Trophoblast cell (in vitro differentiated cells and primary cell): Measurements from ENCODE around the gene SSR2.

Source experiments
- DNase-seq, 2 donors: peaks; one replicate each; pipeline ENCODE4 v3.0.0-alpha.2; 2016
- H2AFZ ChIP-seq: 2 replicates; pipeline ENCODE4 v1.6.1; 2013; ENCODE audit warnings: low read length, moderate library complexity, mild to moderate bottlenecking; ENCODE audit not compliant: insufficient read depth, poor library complexity
- H2AK5ac ChIP-seq: 2 replicates; pipeline ENCODE4 v1.6.1; 2013; ENCODE audit warnings: mild to moderate bottlenecking, low read length
- H2BK120ac ChIP-seq: 2 replicates; pipeline ENCODE4 v1.6.1; 2013; ENCODE audit warnings: low read length, mild to moderate bottlenecking, moderate library complexity; ENCODE audit not compliant: insufficient read depth, poor library complexity
- H2BK12ac ChIP-seq: 2 replicates; pipeline ENCODE4 v1.6.1; 2013; ENCODE audit warnings: mild to moderate bottlenecking, low read length, moderate library complexity
- H2BK5ac ChIP-seq: 2 replicates; pipeline ENCODE4 v1.6.1; 2013; ENCODE audit warnings: low read length, low read depth, moderate library complexity, mild to moderate bottlenecking; ENCODE audit not compliant: poor library complexity
- H3K14ac ChIP-seq: 2 replicates; pipeline ENCODE4 v1.6.1; 2013; ENCODE audit warnings: mild to moderate bottlenecking, low read length
- H3K18ac ChIP-seq: 2 replicates; pipeline ENCODE4 v1.6.1; 2013; ENCODE audit warnings: mild to moderate bottlenecking, low read length
- H3K23ac ChIP-seq: 2 replicates; pipeline ENCODE4 v1.6.1; 2013; ENCODE audit warnings: low read length
- H3K27ac ChIP-seq: 2 replicates; pipeline ENCODE4 v1.5.1; 2013; ENCODE audit warnings: low read depth, mild to moderate bottlenecking, inconsistent platforms, low read length, moderate library complexity
- H3K27me3 ChIP-seq: 2 replicates; pipeline ENCODE4 v1.6.1; 2013; ENCODE audit warnings: inconsistent platforms, mild to moderate bottlenecking, low read length, moderate library complexity; ENCODE audit not compliant: insufficient read depth
- H3K36me3 ChIP-seq, 2 experiments: 1 replicate in 1 of 2; 2 replicates in 1 of 2; pipeline ENCODE4 v1.6.1; 2013; ENCODE audit warnings: low read length in 2 of 2, mild to moderate bottlenecking in 2 of 2, moderate library complexity in 1 of 2; ENCODE audit not compliant: insufficient read depth in 2 of 2, control insufficient read depth in 1 of 2
- H3K4ac ChIP-seq: 2 replicates; pipeline ENCODE4 v1.6.1; 2013; ENCODE audit warnings: low read depth, mild to moderate bottlenecking, low read length, moderate library complexity
- H3K4me1 ChIP-seq, 2 experiments: 1 replicate in 1 of 2; 2 replicates in 1 of 2; pipeline ENCODE4 v1.6.1; 2013; ENCODE audit warnings: low read length in 2 of 2, mild to moderate bottlenecking in 2 of 2, moderate library complexity in 1 of 2; ENCODE audit not compliant: insufficient read depth in 2 of 2, control insufficient read depth in 1 of 2
- H3K4me2 ChIP-seq: 2 replicates; pipeline ENCODE4 v1.6.1; 2013; ENCODE audit warnings: inconsistent platforms, mild to moderate bottlenecking, low read length, moderate library complexity
- H3K4me3 ChIP-seq: 2 replicates; pipeline ENCODE4 v1.5.1; 2013; ENCODE audit warnings: mild to moderate bottlenecking, low read depth, low read length, inconsistent platforms
- H3K79me1 ChIP-seq: one replicate; pipeline ENCODE4 v1.6.1; 2013; ENCODE audit warnings: low read length
- H3K79me2 ChIP-seq: 2 replicates; pipeline ENCODE4 v1.6.1; 2013; ENCODE audit warnings: low read length, mild to moderate bottlenecking; ENCODE audit not compliant: control insufficient read depth, insufficient read depth, poor library complexity
- H3K9ac ChIP-seq: 2 replicates; pipeline ENCODE4 v1.6.1; 2013; ENCODE audit warnings: mild to moderate bottlenecking, low read length
- H3K9me3 ChIP-seq: 2 replicates; pipeline ENCODE4 v1.6.1; 2013; ENCODE audit warnings: low read depth, mild to moderate bottlenecking, control low read depth, inconsistent platforms, low read length; ENCODE audit not compliant: insufficient read depth
- H4K12ac ChIP-seq: 2 replicates; pipeline ENCODE4 v1.6.1; 2013; ENCODE audit warnings: low read depth, mild to moderate bottlenecking, low read length, moderate library complexity
- H4K8ac ChIP-seq: 2 replicates; pipeline ENCODE4 v1.6.1; 2013; ENCODE audit warnings: low read depth, mild to moderate bottlenecking, low read length, moderate library complexity
- H4K91ac ChIP-seq: one replicate; pipeline ENCODE4 v1.6.1; 2013; ENCODE audit warnings: low read depth, mild to moderate bottlenecking, low read length, moderate library complexity
- WGBS: extraction: QIAGEN DNeasy Blood & Tissue Kit; methylation state at CpG from one replicate; pipeline ENCODE4 v1.1.7; 2013; ENCODE audit warnings: missing lambda C conversion rate; ENCODE audit not compliant: insufficient read length, insufficient coverage; ENCODE audit errors: extremely low coverage; 5-methylcytosine and 5-hydroxymethylcytosine counted together

The SSR2 gene

GRCh38 chr1:155984341-155984740 is 36.4 kb downstream of the SSR2 start:
- H3K14ac ChIP-seq: no peak overlapping the region
- no peaks in the 10 kb centered on the region for H3K27me3 ChIP-seq
- peaks cover 5 to 17% of the 10 kb centered on the region in 2 experiments for H3K4me1 ChIP-seq
- peaks cover 10% of the 10 kb centered on the region for H3K79me1 ChIP-seq
- no peak overlapping the region for H3K27ac ChIP-seq
- H4K91ac ChIP-seq: no peak overlapping the region
- H3K4ac ChIP-seq: no peak overlapping the region
- no peak overlapping the region for H2AFZ ChIP-seq
- DNase-seq: no peak
- H3K9me3 ChIP-seq: no peaks in the 10 kb centered on the region
- no peak overlapping the region for H3K9ac ChIP-seq
- H4K12ac ChIP-seq: no peak overlapping the region
- no peak overlapping the region for H3K18ac ChIP-seq
- no peak overlapping the region for H2AK5ac ChIP-seq
- no peak overlapping the region for H2BK120ac ChIP-seq
- H3K36me3 ChIP-seq: no peaks in the 10 kb centered on the region
- H2BK5ac ChIP-seq: no peak overlapping the region
- H3K79me2 ChIP-seq: peaks cover 2% of the 10 kb centered on the region
- no peak overlapping the region for H4K8ac ChIP-seq
- no peak overlapping the region for H3K4me2 ChIP-seq
- no peak overlapping the region for H3K23ac ChIP-seq
- no peak overlapping the region for H2BK12ac ChIP-seq
- no CpG with 5 or more reads among the region's 7 CpGs for WGBS
- no peak overlapping the region for H3K4me3 ChIP-seq

GRCh38 chr1:155983191-155984024 is 37.3 kb downstream of the SSR2 start:
- no peaks in the 10 kb centered on the region for H3K9me3 ChIP-seq
- no peak overlapping the region for H2AFZ ChIP-seq
- H4K8ac ChIP-seq: no peak overlapping the region
- peak overlapping the region; percentile 36 for H2BK12ac ChIP-seq
- no peak for DNase-seq
- no peak overlapping the region for H3K4ac ChIP-seq
- H3K79me2 ChIP-seq: peaks cover 4% of the 10 kb centered on the region
- H3K4me2 ChIP-seq: no peak overlapping the region
- no peak overlapping the region for H3K27ac ChIP-seq
- H3K9ac ChIP-seq: no peak overlapping the region
- no peak overlapping the region for H2AK5ac ChIP-seq
- H4K12ac ChIP-seq: no peak overlapping the region
- peak overlapping the region; percentile 20 for H2BK120ac ChIP-seq
- H3K14ac ChIP-seq: no peak overlapping the region
- peaks cover 11 to 23% of the 10 kb centered on the region in 2 experiments for H3K4me1 ChIP-seq
- H3K4me3 ChIP-seq: no peak overlapping the region
- no peak overlapping the region for H2BK5ac ChIP-seq
- H3K36me3 ChIP-seq: no peaks in the 10 kb centered on the region
- H3K23ac ChIP-seq: no peak overlapping the region
- peak overlapping the region; percentile 28 for H4K91ac ChIP-seq
- no peak overlapping the region for H3K18ac ChIP-seq
- WGBS: no CpG with 5 or more reads among the region's 4 CpGs
- peaks cover 19% of the 10 kb centered on the region for H3K79me1 ChIP-seq
- no peaks in the 10 kb centered on the region for H3K27me3 ChIP-seq

- Histone ChIP-seq H3K4me3 (no peak overlapping the region), H2BK5ac (no peak overlapping the region), H3K36me3 (no peaks in the 10 kb centered on the region), H3K9ac (no peak overlapping the region), H3K14ac (no peak overlapping the region), H2AFZ (peak overlapping the region; percentile 23), H4K12ac (no peak overlapping the region), H2AK5ac (no peak overlapping the region), H3K23ac (no peak overlapping the region), H3K27me3 (no peaks in the 10 kb centered on the region), H4K91ac (peak overlapping the region; percentile 40), H2BK12ac (peak overlapping the region; percentile 66), H3K9me3 (no peaks in the 10 kb centered on the region), H3K4ac (no peak overlapping the region), H4K8ac (no peak overlapping the region), H3K27ac (no peak overlapping the region), H2BK120ac (peak overlapping the region; percentile 14), H3K4me1 (peaks cover 14 to 25% of the 10 kb centered on the region in 2 experiments), H3K18ac (no peak overlapping the region), H3K79me2 (peaks cover 16% of the 10 kb centered on the region), H3K4me2 (no peak overlapping the region), H3K79me1 (peaks cover 31% of the 10 kb centered on the region)
- no CpG with 5 or more reads among the region's 7 CpGs for WGBS
- no peak for DNase-seq
These were observed 38.6 kb downstream of the SSR2 start for GRCh38 chr1:155982106-155982505.

GRCh38 chr1:155981266-155982088 is 39.3 kb downstream of the SSR2 start:
- peak; percentile 96 to 97 for DNase-seq
- no peaks in the 10 kb centered on the region for H3K36me3 ChIP-seq
- no peaks in the 10 kb centered on the region for H3K9me3 ChIP-seq
- peak overlapping the region; percentile 75 for H3K18ac ChIP-seq
- H3K79me2 ChIP-seq: peaks cover 19% of the 10 kb centered on the region
- H4K12ac ChIP-seq: no peak overlapping the region
- H3K27ac ChIP-seq: no peak overlapping the region
- H3K23ac ChIP-seq: no peak overlapping the region
- no peak overlapping the region for H3K4me3 ChIP-seq
- no peaks in the 10 kb centered on the region for H3K27me3 ChIP-seq
- H4K91ac ChIP-seq: peak overlapping the region; percentile 40
- peaks cover 31% of the 10 kb centered on the region for H3K79me1 ChIP-seq
- H2BK12ac ChIP-seq: peak overlapping the region; percentile 66
- no peak overlapping the region for H2AK5ac ChIP-seq
- no peak overlapping the region for H2BK5ac ChIP-seq
- H3K14ac ChIP-seq: no peak overlapping the region
- H3K4me1 ChIP-seq: peaks cover 21 to 31% of the 10 kb centered on the region in 2 experiments
- H2BK120ac ChIP-seq: peak overlapping the region; percentile 14
- H3K4me2 ChIP-seq: no peak overlapping the region
- peak overlapping the region; percentile 62 for H3K9ac ChIP-seq
- no CpG with 5 or more reads among the region's 6 CpGs for WGBS
- no peak overlapping the region for H4K8ac ChIP-seq
- H2AFZ ChIP-seq: peak overlapping the region; percentile 23
- H3K4ac ChIP-seq: no peak overlapping the region
